Measurements from ENCODE around the gene CCNF.

GRCh38 chr16:2493605-2494004, 64.4 kb downstream of the CCNF start:
- no peak for TF ChIP-seq ZSCAN20 (CRISPR knock-in tag; IDR thresholded peaks at IDR 0.05)
- TF ChIP-seq CTCF (IDR thresholded peaks at IDR 0.05): no peak
- TF ChIP-seq KDM5A (IDR thresholded peaks at IDR 0.05): no peak
- TF ChIP-seq E2F6 (IDR thresholded peaks at IDR 0.05; ENCODE audit: borderline replicate concordance, low read depth): no peak
- no peak for TF ChIP-seq HEYL (CRISPR knock-in tag; IDR thresholded peaks at IDR 0.05)
- no peak for TF ChIP-seq ZFP36 (IDR thresholded peaks at IDR 0.05; ENCODE audit: borderline replicate concordance, partially characterized antibody)
- TF ChIP-seq EP300 (IDR thresholded peaks at IDR 0.05): no peak
- no peak for TF ChIP-seq PBX3 (IDR thresholded peaks at IDR 0.05)
- TF ChIP-seq JUN (IDR thresholded peaks at IDR 0.05): no peak
- no peak for TF ChIP-seq RFX5 (IDR thresholded peaks at IDR 0.05)
- no peak for TF ChIP-seq EHMT2 (IDR thresholded peaks at IDR 0.05; ENCODE audit: low read depth)
- TF ChIP-seq RNF2 (IDR thresholded peaks at IDR 0.05; ENCODE audit: borderline replicate concordance, low read depth): no peak
- TF ChIP-seq JUNB (IDR thresholded peaks at IDR 0.05): no peak
